Effector memory CD4-positive, alpha-beta T cell (primary cell): ENCODE results near the gene CKLF.
"Not testable (repeated sequence)": the region's sequence is repeated elsewhere in the genome, so short reads cannot be mapped to it uniquely, and the experiment has no call there.

Experiments
- DNase-seq, 3 donors: peaks; one replicate each; pipeline ENCODE4 v3.0.0-alpha.2; 2020
- H3K27ac ChIP-seq: 2 replicates; pipeline ENCODE4 v1.7.0; 2013; ENCODE audit warnings: mild to moderate bottlenecking, low read length, moderate library complexity; ENCODE audit not compliant: insufficient read depth, poor library complexity, severe bottlenecking
- H3K27me3 ChIP-seq: replicated peaks from 2 replicates; pipeline ENCODE4 v1.7.0; 2013; ENCODE audit warnings: mild to moderate bottlenecking, low read length; ENCODE audit not compliant: insufficient read depth, control insufficient read depth, poor library complexity, severe bottlenecking
- H3K36me3 ChIP-seq: 2 replicates; pipeline ENCODE4 v1.7.0; 2013; ENCODE audit warnings: mild to moderate bottlenecking, low read length, moderate library complexity; ENCODE audit not compliant: control insufficient read depth, insufficient read depth
- H3K4me1 ChIP-seq: 2 replicates; pipeline ENCODE4 v1.7.0; 2013; ENCODE audit warnings: low read length, mild to moderate bottlenecking; ENCODE audit not compliant: control insufficient read depth, insufficient read depth, poor library complexity, severe bottlenecking
- H3K4me3 ChIP-seq: 2 replicates; pipeline ENCODE4 v1.7.0; 2013; ENCODE audit warnings: low read length, low read depth, mild to moderate bottlenecking; ENCODE audit not compliant: insufficient read depth, poor library complexity, severe bottlenecking
- H3K9me3 ChIP-seq: 2 replicates; pipeline ENCODE4 v1.7.0; 2013; ENCODE audit warnings: mild to moderate bottlenecking, low read length, moderate library complexity; ENCODE audit not compliant: control insufficient read depth

Gene CKLF

GRCh38 chr16:66511602-66512271, 40.6 kb upstream of the CKLF start:
- Histone ChIP-seq H3K9me3 (no peaks in the 10 kb centered on the region), H3K27ac (no peak overlapping the region), H3K27me3 (no peaks in the 10 kb centered on the region), H3K4me1 (peaks cover 26% of the 10 kb centered on the region), H3K4me3 (no peak overlapping the region), H3K36me3 (no peaks in the 10 kb centered on the region)
- DNase-seq = no peak

GRCh38 chr16:66512272-66513110, 39.9 kb upstream of the CKLF start:
- H3K9me3 ChIP-seq = no peaks in the 10 kb centered on the region
- no peak overlapping the region for H3K27ac ChIP-seq
- no peaks in the 10 kb centered on the region for H3K27me3 ChIP-seq
- no peak overlapping the region for H3K4me3 ChIP-seq
- H3K4me1 ChIP-seq = peaks cover 34% of the 10 kb centered on the region
- DNase-seq = no peak
- H3K36me3 ChIP-seq = no peaks in the 10 kb centered on the region

GRCh38 chr16:66513111-66513723, 39.2 kb upstream of the CKLF start:
- Histone ChIP-seq H3K4me3 (no peak overlapping the region), H3K9me3 (no peaks in the 10 kb centered on the region), H3K27ac (no peak overlapping the region), H3K4me1 (peaks cover 36% of the 10 kb centered on the region), H3K36me3 (no peaks in the 10 kb centered on the region), H3K27me3 (no peaks in the 10 kb centered on the region)
- DNase-seq = no peak

- not testable (repeated sequence) for H3K27ac ChIP-seq, H3K4me3 ChIP-seq, H3K9me3 ChIP-seq, H3K36me3 ChIP-seq, DNase-seq, H3K27me3 ChIP-seq
- peaks cover 37% of the 10 kb centered on the region for H3K4me1 ChIP-seq
These were observed 38.0 kb upstream of the CKLF start for GRCh38 chr16:66514391-66514790.

- not testable (repeated sequence) for H3K4me3 ChIP-seq, H3K36me3 ChIP-seq, H3K9me3 ChIP-seq, H3K27me3 ChIP-seq, DNase-seq
- Histone ChIP-seq H3K27ac (peak overlapping the region; percentile 88), H3K4me1 (peaks cover 44% of the 10 kb centered on the region)
These were observed 37.3 kb upstream of the CKLF start for GRCh38 chr16:66514980-66515595.

GRCh38 chr16:66515596-66516508, 36.5 kb upstream of the CKLF start:
- DNase-seq = no peak
- peaks cover 52% of the 10 kb centered on the region for H3K4me1 ChIP-seq
- no peaks in the 10 kb centered on the region for H3K9me3 ChIP-seq
- H3K27me3 ChIP-seq = no peaks in the 10 kb centered on the region
- H3K27ac ChIP-seq = peak overlapping the region; percentile 88
- peak overlapping the region; percentile 2 for H3K4me3 ChIP-seq
- H3K36me3 ChIP-seq = no peaks in the 10 kb centered on the region

GRCh38 chr16:66516509-66516807, 35.9 kb upstream of the CKLF start:
- DNase-seq = no peak
- Histone ChIP-seq H3K9me3 (no peaks in the 10 kb centered on the region), H3K4me3 (peak overlapping the region; percentile 2), H3K36me3 (no peaks in the 10 kb centered on the region), H3K27ac (peak overlapping the region; percentile 88), H3K4me1 (peaks cover 58% of the 10 kb centered on the region), H3K27me3 (no peaks in the 10 kb centered on the region)

- Histone ChIP-seq H3K4me1 (peaks cover 62% of the 10 kb centered on the region), H3K36me3 (no peaks in the 10 kb centered on the region), H3K27me3 (no peaks in the 10 kb centered on the region), H3K4me3 (peak overlapping the region; percentile 2), H3K9me3 (no peaks in the 10 kb centered on the region), H3K27ac (peak overlapping the region; percentile 88)
- peak; percentile 70 to 81 (median 78) for DNase-seq
These were observed 35.4 kb upstream of the CKLF start for GRCh38 chr16:66516808-66517585.
